GM12878 (cell line): Measurements from ENCODE around the gene HHIPL1. TPM values are rescaled to one million over a fixed set of nuclear protein-coding genes. Genes with fewer than 3 reads are reported as not detected.

Source experiments
- ATAC-seq: fragments of 200-7000 bp; cut with Tn5 transposase; 3 replicates; pipeline ENCODE4 v1.9.1; 2020; ENCODE audit warnings: mild to moderate bottlenecking, moderate library complexity
- BruUV-seq: library from RNA; stranded (reverse); fragments of 400-500 nt; replicated peaks from 2 replicates; lab custom pipeline; 2021; lab: Mats Ljungman, UMichigan
- CTCF ChIA-PET: fragments of 300-600 bp; sonication (Branson Sonifier 250); formaldehyde crosslinking; extraction: SDS; loops from one replicate; lab custom pipeline; 2021; ENCODE audit warnings: inconsistent platforms; lab: Yijun Ruan, JAX
- POLR2A ChIA-PET: fragments of 350-600 bp; formaldehyde crosslinking; extraction: SDS; loops from one replicate; lab custom pipeline; 2021; ENCODE audit warnings: inconsistent platforms; lab: Charles Lee
- RAD21 ChIA-PET: fragments of 300-600 bp; sonication (Branson Sonifier 250); formaldehyde crosslinking; loops from one replicate; lab custom pipeline; 2023; ENCODE audit warnings: antibody characterized with exemption; ENCODE audit not compliant: unreplicated experiment; lab: Charles Lee
- SMC1A ChIA-PET: fragments of 300-600 bp; sonication (Branson Sonifier 250); formaldehyde crosslinking; loops from one replicate; lab custom pipeline; 2023; ENCODE audit not compliant: unreplicated experiment, uncharacterized antibody; lab: Charles Lee
- DNase-seq: peaks from one replicate; pipeline ENCODE4 v3.0.0-alpha.2; 2011; ENCODE audit warnings: low read depth, low spot score
- FAIRE-seq: peaks from 3 replicates; lab custom pipeline; 2011; peaks lifted over from hg19 to GRCh38; lab: Jason Lieb, UNC
- H2AFZ ChIP-seq: 2 replicates; pipeline ENCODE4 v1.6.0; 2011; ENCODE audit warnings: low read depth, low read length, control low read depth; ENCODE audit not compliant: control insufficient read depth
- H3K27ac ChIP-seq: 2 replicates; pipeline ENCODE4 v1.5.1; 2011; ENCODE audit warnings: control low read depth; ENCODE audit not compliant: control insufficient read depth, insufficient read depth
- H3K27me3 ChIP-seq, 2 experiments: replicated peaks in 1 of 2; 2 replicates each; pipeline versions ENCODE4 v1.6.0 to v1.6.1; 2011; ENCODE audit warnings: low read length in 1 of 2; ENCODE audit not compliant: control insufficient read depth in 2 of 2, insufficient read depth in 2 of 2
- H3K36me3 ChIP-seq, 2 experiments: 2 replicates each; pipeline ENCODE4 v1.5.1; 2011; ENCODE audit warnings: low read length in 1 of 2; ENCODE audit not compliant: control insufficient read depth in 2 of 2, insufficient read depth in 2 of 2
- H3K4me1 ChIP-seq: 2 replicates; pipeline ENCODE4 v1.6.1; 2011; ENCODE audit warnings: mild to moderate bottlenecking, low read length, moderate library complexity, mixed read lengths; ENCODE audit not compliant: control insufficient read depth, insufficient read depth
- H3K4me2 ChIP-seq: 2 replicates; pipeline ENCODE4 v1.6.0; 2011; ENCODE audit warnings: control low read depth; ENCODE audit not compliant: control insufficient read depth, insufficient read depth
- H3K4me3 ChIP-seq: fragments of 200-600 bp; sonication (generic); 2 replicates; pipeline ENCODE4 v1.5.1; 2016
- H3K79me2 ChIP-seq: 2 replicates; pipeline ENCODE4 v1.6.0; 2011; ENCODE audit warnings: low read length; ENCODE audit not compliant: control insufficient read depth, insufficient read depth
- H3K9ac ChIP-seq: 2 replicates; pipeline ENCODE4 v1.8.0; 2011; ENCODE audit warnings: low read length, control low read depth, mixed read lengths; ENCODE audit not compliant: control insufficient read depth, insufficient read depth
- H3K9me3 ChIP-seq: replicated peaks from 3 replicates; pipeline ENCODE4 v1.5.1; 2011; ENCODE audit warnings: mild to moderate bottlenecking, low read length; ENCODE audit not compliant: control insufficient read depth, insufficient read depth
- H4K20me1 ChIP-seq: 2 replicates; pipeline ENCODE4 v1.6.0; 2011; ENCODE audit not compliant: control insufficient read depth, insufficient read depth
- ATF7 ChIP-seq: fragments of 450-650 bp; IDR thresholded peaks from 2 replicates; pipeline ENCODE4 v1.6.1; 2016; ENCODE audit warnings: low read depth, mild to moderate bottlenecking
- CBX5 ChIP-seq: sonication (generic); IDR thresholded peaks from 2 replicates; pipeline ENCODE4 v1.6.1; 2016; ENCODE audit warnings: low read depth, moderate library complexity, mild to moderate bottlenecking, inconsistent platforms
- CHD2 ChIP-seq: IDR thresholded peaks from 2 replicates; pipeline ENCODE4 v1.6.1; 2011; ENCODE audit warnings: low read depth, low read length, improper control_type of control experiment, borderline replicate concordance
- PAX8 ChIP-seq: fragments of 450-650 bp; IDR thresholded peaks from 2 replicates; pipeline ENCODE4 v1.6.1; 2017; ENCODE audit warnings: mild to moderate bottlenecking, moderate library complexity
- PBX3 ChIP-seq: IDR thresholded peaks from 2 replicates; pipeline ENCODE4 v1.6.1; 2011; ENCODE audit warnings: mild to moderate bottlenecking, low read depth, low read length, moderate library complexity; ENCODE audit not compliant: insufficient replicate concordance
- POLR2A ChIP-seq: IDR thresholded peaks from 2 replicates; pipeline ENCODE4 v1.6.1; 2011; ENCODE audit warnings: low read depth, mild to moderate bottlenecking, low read length
- SMARCA5 ChIP-seq: fragments of 450-650 bp; IDR thresholded peaks from 2 replicates; pipeline ENCODE4 v1.6.1; 2017; ENCODE audit warnings: mild to moderate bottlenecking
- ZBTB40 ChIP-seq: fragments of 450-650 bp; IDR thresholded peaks from 2 replicates; pipeline ENCODE4 v1.6.1; 2016; ENCODE audit warnings: mild to moderate bottlenecking, moderate library complexity, borderline replicate concordance
- WGBS: methylation state at CpG from one replicate; pipeline ENCODE4 v1.1.6; 2016; ENCODE audit warnings: low lambda C conversion rate; ENCODE audit not compliant: insufficient replicate concordance, insufficient coverage; ENCODE audit errors: missing lambda C conversion rate; 5-methylcytosine and 5-hydroxymethylcytosine counted together
- in situ Hi-C: fragments of 300-500 bp; cut with MboI; formaldehyde crosslinking; loops from 9 replicates; pipeline ENCODE4 v1.14.3; 2018; ENCODE audit warnings: mixed read lengths
- intact Hi-C: fragments of 100-400 bp; cut with micrococcal nuclease; formaldehyde crosslinking; loops from one replicate; pipeline ENCODE4 v1.14.2; 2022; ENCODE audit not compliant: unreplicated experiment
- polyA plus RNA-seq, 11 experiments: library from polyadenylated mRNA; depleted of rRNA in 4 of 11; unstranded in 6 of 11; stranded (reverse) in 5 of 11; fragments of >200 nt; fragmentation: Nextera tagmentation in 4 of 11; fragmentation: Illumina TruSeq in 1 of 11; extraction: Ambion mirVana in 4 of 11; extraction: Trizol in 1 of 11; gene quantifications; 1 replicate in 1 of 11; 2 replicates in 10 of 11; pipeline versions ENCODE4 v1.2.1 to v1.2.3, GENCODE V29; 2011 to 2016; ENCODE audit warnings: inconsistent platforms in 2 of 11, missing spikeins in 2 of 11, low read depth in 1 of 11
- total RNA-seq, 4 experiments: library from RNA; depleted of rRNA in 3 of 4; stranded (reverse); fragments of >200 nt in 3 of 4; fragmentation: Illumina TruSeq in 1 of 4; extraction: Trizol in 1 of 4; gene quantifications; 2 replicates each; pipeline versions ENCODE4 v1.2.1 to v1.2.3, GENCODE V29; 2013 to 2021

The HHIPL1 gene
- total and polyA plus RNA-seq, 10 of the 15 experiments (the other 5 are each of a cell fraction or from before 2014, with no cell fraction given) = 0.09 TPM; not detected in 9

GRCh38 chr14:99609245-99610170 lies 35.4 kb upstream of the HHIPL1 start (continued):
- TF ChIP-seq ZBTB40 (no peak), PBX3 (no peak), POLR2A (no peak), ATF7 (no peak), PAX8 (no peak)

GRCh38 chr14:99611646-99612045 lies 33.3 kb upstream of the HHIPL1 start:
- no peak overlapping the region for H3K4me2 ChIP-seq
- BruUV-seq = no TSS peak
- DNase-seq = no peak

More at GRCh38 chr14:99611646-99612045, 33.3 kb upstream of the HHIPL1 start:
- ChIA-PET RAD21 (no interaction called here), CTCF (no interaction called here), POLR2A (no interaction called here), SMC1A (no interaction called here)
- H3K27ac ChIP-seq = no peak overlapping the region
- H3K4me3 ChIP-seq = no peak overlapping the region
- H3K36me3 ChIP-seq = no peaks in the 10 kb centered on the region
- no peaks in the 10 kb centered on the region for H4K20me1 ChIP-seq
- ATAC-seq (no peak), FAIRE-seq (no peak)
- no peak overlapping the region for H3K9ac ChIP-seq
- WGBS = 83% methylated on average over 4 of the region's 4 CpGs
- in situ Hi-C loops (no loop called here), intact Hi-C loops (no loop called here)
- H3K79me2 ChIP-seq = no peaks in the 10 kb centered on the region
- H2AFZ ChIP-seq = no peak overlapping the region
- no peaks in the 10 kb centered on the region for H3K4me1 ChIP-seq
- H3K9me3 ChIP-seq = no peaks in the 10 kb centered on the region
- peaks cover 0 to 3% of the 10 kb centered on the region in 2 experiments; a peak in 1 of 4 replicates for H3K27me3 ChIP-seq
- TF ChIP-seq SMARCA5 (no peak), CHD2 (no peak), CBX5 (no peak)
